ENCODE data around the gene EXOC4. TPM values are rescaled to one million over a fixed set of nuclear protein-coding genes. Genes with fewer than 3 reads are reported as not detected.

EXOC4 gene
- total and polyA plus RNA-seq, 2 experiments from 2014 or later, result 23.9 to 51.7 TPM

DNA sequence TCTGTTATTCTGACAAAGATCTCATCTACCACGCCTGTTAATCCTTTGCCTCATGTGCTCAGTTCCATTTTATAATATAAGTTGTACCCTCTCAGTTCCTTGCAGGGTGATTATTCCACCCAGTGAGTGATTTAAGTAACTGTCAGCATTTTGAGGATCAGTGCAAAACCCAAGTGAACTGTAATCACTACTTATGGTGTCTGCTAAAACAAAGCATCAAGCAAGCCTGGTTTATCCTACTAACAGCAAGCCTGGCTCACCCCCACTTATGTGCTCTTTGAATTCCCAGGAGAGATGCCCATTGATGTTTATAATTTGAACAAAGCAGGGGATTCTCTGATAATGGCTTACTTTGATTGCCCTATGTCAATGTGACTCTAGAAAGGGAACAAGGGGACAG lies 687.5 kb downstream of the EXOC4 start:
- in situ Hi-C loops (cut with MboI), result no loop called here
- no peaks in the 10 kb centered on the region for H3K36me3 ChIP-seq (ENCODE audit: low read depth)
- DNase-seq, result no peak
- no peaks in the 10 kb centered on the region for H3K9me3 ChIP-seq (ENCODE audit: low read depth)
- no peaks in the 10 kb centered on the region for H3K79me2 ChIP-seq (ENCODE audit: insufficient read depth)
- peaks cover 24% of the 10 kb centered on the region for H3K4me1 ChIP-seq (ENCODE audit: insufficient read depth)
- peaks cover 5% of the 10 kb centered on the region; the same call in 1 of the 2 replicates for H3K9me2 ChIP-seq (ENCODE audit: insufficient read depth)
- no peaks in the 10 kb centered on the region for H4K20me1 ChIP-seq (ENCODE audit: insufficient read depth)
- no peak overlapping the region for H2AFZ ChIP-seq
- H3F3A ChIP-seq (ENCODE audit: insufficient read depth), result no peaks in the 10 kb centered on the region
- H3K4me2 ChIP-seq (ENCODE audit: unreplicated experiment), result no peak overlapping the region
- H3K27me3 ChIP-seq (replicated peaks; ENCODE audit: insufficient read depth), result no peaks in the 10 kb centered on the region
- H3K27ac ChIP-seq, result no peak overlapping the region
- no peak overlapping the region for H3K4me3 ChIP-seq
- TF ChIP-seq EZH2phosphoT487 (IDR thresholded peaks at IDR 0.05; ENCODE audit: insufficient read depth, low read depth), result no peak
- no peak for TF ChIP-seq EZH2 (IDR thresholded peaks at IDR 0.05; ENCODE audit: insufficient read depth, poor library complexity, severe bottlenecking)
- no peak overlapping the region for H3K9ac ChIP-seq
- 91 to 95% methylated on average over 1 of the region's 1 CpG for WGBS, 2 experiments (ENCODE audit: low coverage in 1 of 2, low lambda C conversion rate in 2 of 2, missing lambda C conversion rate in 2 of 2)

DNA sequence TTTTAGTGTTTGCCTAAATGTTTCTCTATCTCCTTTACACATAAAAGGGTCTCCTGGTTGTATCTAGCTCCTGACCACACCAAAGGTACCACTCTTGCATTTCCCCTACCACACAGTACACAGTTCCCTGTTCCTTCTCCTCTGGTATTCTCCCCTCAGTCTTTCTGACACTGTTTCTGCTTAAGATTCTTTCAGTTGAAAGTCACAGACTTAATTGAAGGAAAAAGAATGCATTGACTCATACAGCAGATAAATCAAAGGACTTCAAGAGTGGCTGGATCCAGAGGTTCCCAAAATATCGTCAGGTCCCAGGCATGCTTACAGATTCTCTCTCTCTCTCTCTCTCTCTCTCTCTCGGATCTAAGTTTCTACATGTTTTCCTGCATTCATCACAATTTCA lies 688.6 kb downstream of the EXOC4 start:
- Histone ChIP-seq H3K9me2 (ENCODE audit: insufficient read depth) (peaks cover 5% of the 10 kb centered on the region; the same call in 1 of the 2 replicates), H3K4me3 (no peak overlapping the region; the same call in 1 of the 2 replicates), H3K36me3 (ENCODE audit: low read depth) (no peaks in the 10 kb centered on the region), H3K4me2 (ENCODE audit: unreplicated experiment) (peak overlapping the region; percentile 49), H2AFZ (no peak overlapping the region), H3K4me1 (ENCODE audit: insufficient read depth) (peaks cover 15% of the 10 kb centered on the region), H3F3A (ENCODE audit: insufficient read depth) (no peaks in the 10 kb centered on the region), H3K27me3 (replicated peaks; ENCODE audit: insufficient read depth) (no peaks in the 10 kb centered on the region), H3K9me3 (ENCODE audit: low read depth) (no peaks in the 10 kb centered on the region), H3K79me2 (ENCODE audit: insufficient read depth) (no peaks in the 10 kb centered on the region), H4K20me1 (ENCODE audit: insufficient read depth) (no peaks in the 10 kb centered on the region), H3K9ac (no peak overlapping the region), H3K27ac (peak overlapping the region; percentile 13; the same call in 1 of the 2 replicates)
- 12 to 13% methylated on average over 2 of the region's 2 CpGs for WGBS, 2 experiments (ENCODE audit: low coverage in 1 of 2, low lambda C conversion rate in 2 of 2, missing lambda C conversion rate in 2 of 2)
- DNase-seq, result peak; percentile 78
- in situ Hi-C loops (cut with MboI), result no loop called here
- TF ChIP-seq EZH2 (IDR thresholded peaks at IDR 0.05; ENCODE audit: insufficient read depth, poor library complexity, severe bottlenecking), result no peak
- no peak for TF ChIP-seq EZH2phosphoT487 (IDR thresholded peaks at IDR 0.05; ENCODE audit: insufficient read depth, low read depth)

DNA sequence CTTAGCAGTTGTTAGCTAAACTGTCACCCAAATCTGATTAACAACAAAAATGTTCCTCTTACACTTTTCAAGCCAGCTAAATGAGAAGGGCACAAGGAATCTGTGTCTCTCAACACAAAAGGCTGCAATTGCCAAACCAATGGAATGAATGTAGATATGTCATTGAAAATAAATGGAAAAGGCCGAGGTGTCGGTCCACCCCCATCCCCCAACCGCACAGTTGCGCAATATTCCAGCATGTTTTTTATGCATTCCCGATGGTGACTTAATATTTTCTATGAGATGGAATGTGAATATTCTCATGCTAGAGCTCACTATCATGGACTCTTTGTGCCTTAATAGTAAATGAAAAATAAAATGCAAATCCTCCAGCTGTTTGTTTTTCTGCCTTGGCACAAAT lies 692.6 kb downstream of the EXOC4 start:
- Histone ChIP-seq H3K27me3 (replicated peaks; ENCODE audit: insufficient read depth) (no peaks in the 10 kb centered on the region), H4K20me1 (ENCODE audit: insufficient read depth) (no peaks in the 10 kb centered on the region), H3K79me2 (ENCODE audit: insufficient read depth) (no peaks in the 10 kb centered on the region), H3K9ac (no peak overlapping the region), H3K9me2 (ENCODE audit: insufficient read depth) (0 out of 2 replicates have a peak, but pooled peaks cover 5% of the 10 kb centered on the region), H2AFZ (no peak overlapping the region), H3K27ac (no peak overlapping the region), H3K36me3 (ENCODE audit: low read depth) (0 out of 2 replicates have a peak, but pooled peaks cover 4% of the 10 kb centered on the region), H3F3A (ENCODE audit: insufficient read depth) (no peaks in the 10 kb centered on the region), H3K4me3 (no peak overlapping the region), H3K4me1 (ENCODE audit: insufficient read depth) (peaks cover 15% of the 10 kb centered on the region), H3K9me3 (ENCODE audit: low read depth) (no peaks in the 10 kb centered on the region), H3K4me2 (ENCODE audit: unreplicated experiment) (no peak overlapping the region)
- in situ Hi-C loops (cut with MboI), result no loop called here
- no peak for TF ChIP-seq EZH2phosphoT487 (IDR thresholded peaks at IDR 0.05; ENCODE audit: insufficient read depth, low read depth)
- TF ChIP-seq EZH2 (IDR thresholded peaks at IDR 0.05; ENCODE audit: insufficient read depth, poor library complexity, severe bottlenecking), result no peak
- peak; percentile 12 for DNase-seq
- WGBS, 2 experiments (ENCODE audit: low coverage in 1 of 2, low lambda C conversion rate in 2 of 2, missing lambda C conversion rate in 2 of 2), result 75 to 81% methylated on average over 5 of the region's 5 CpGs

DNA sequence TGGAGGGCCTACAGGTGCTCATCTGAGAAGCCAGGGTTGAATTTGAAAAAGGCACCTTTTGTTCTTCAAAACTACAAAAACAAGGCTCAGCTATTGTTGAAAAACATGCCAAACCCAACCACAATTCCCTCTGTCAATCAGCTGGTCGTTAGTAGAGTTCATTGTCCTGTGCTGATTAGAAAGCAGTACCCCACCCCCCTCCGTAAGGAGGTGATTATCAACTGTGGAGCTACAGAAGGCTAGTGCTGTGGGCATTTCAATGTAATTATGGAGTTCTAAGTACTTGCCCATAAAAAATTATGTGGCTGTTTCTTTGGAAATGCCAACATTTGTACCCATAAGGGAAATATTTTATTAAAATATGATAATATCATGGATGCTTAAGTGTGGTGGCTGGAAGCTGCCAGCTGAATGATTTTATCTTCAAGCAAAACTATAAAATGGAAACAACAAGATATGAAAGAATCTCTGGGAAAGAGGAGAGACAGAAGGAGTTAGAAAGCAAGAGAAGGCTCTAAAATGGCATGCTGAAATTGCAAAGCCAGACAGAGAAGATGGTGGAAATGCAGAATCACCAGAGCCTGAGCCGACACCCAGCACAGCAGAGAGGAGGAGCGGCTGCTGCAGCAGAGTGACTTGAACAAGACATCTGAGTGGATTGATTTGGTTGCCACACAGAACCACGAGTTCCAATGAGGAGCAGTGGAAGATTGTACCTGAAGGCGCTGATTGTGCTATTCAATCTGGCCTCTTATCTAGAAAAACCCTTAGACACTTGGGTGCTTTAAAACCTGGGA lies 694.8 kb downstream of the EXOC4 start:
- no peak overlapping the region for H3K27ac ChIP-seq
- H3K9me3 ChIP-seq (ENCODE audit: low read depth), result no peaks in the 10 kb centered on the region
- H3K79me2 ChIP-seq (ENCODE audit: insufficient read depth), result no peaks in the 10 kb centered on the region
- in situ Hi-C loops (cut with MboI), result no loop called here
- H3K27me3 ChIP-seq (replicated peaks; ENCODE audit: insufficient read depth), result no peaks in the 10 kb centered on the region
- H3K4me3 ChIP-seq, result no peak overlapping the region
- no peak overlapping the region for H3K9ac ChIP-seq
- WGBS, 2 experiments (ENCODE audit: low coverage in 1 of 2, low lambda C conversion rate in 2 of 2, missing lambda C conversion rate in 2 of 2), result 88 to 92% methylated on average over 6 of the region's 6 CpGs
- H2AFZ ChIP-seq, result no peak overlapping the region
- TF ChIP-seq EZH2phosphoT487 (IDR thresholded peaks at IDR 0.05; ENCODE audit: insufficient read depth, low read depth), result no peak
- TF ChIP-seq EZH2 (IDR thresholded peaks at IDR 0.05; ENCODE audit: insufficient read depth, poor library complexity, severe bottlenecking), result no peak
- no peak overlapping the region for H3K4me2 ChIP-seq (ENCODE audit: unreplicated experiment)
- 0 out of 2 replicates have a peak, but pooled peaks cover 5% of the 10 kb centered on the region for H3K9me2 ChIP-seq (ENCODE audit: insufficient read depth)
- DNase-seq, result no peak
- no peaks in the 10 kb centered on the region for H3K4me1 ChIP-seq (ENCODE audit: insufficient read depth)
- H3K36me3 ChIP-seq (ENCODE audit: low read depth), result 0 out of 2 replicates have a peak, but pooled peaks cover 4% of the 10 kb centered on the region
- no peaks in the 10 kb centered on the region for H4K20me1 ChIP-seq (ENCODE audit: insufficient read depth)
- H3F3A ChIP-seq (ENCODE audit: insufficient read depth), result no peaks in the 10 kb centered on the region
